ENCODE data around the gene AMFR.
A peak's percentile ranks its signal among the peaks of the same experiment; 100 is the strongest.

The AMFR gene

GRCh38 chr16:56448005-56448404, 22.7 kb upstream of the AMFR start:
- no peak overlapping the region for H3K4me3 ChIP-seq (ENCODE audit: low read length)
- no peak for TF ChIP-seq ZNF274 (IDR thresholded peaks at IDR 0.05; ENCODE audit: low read depth, low read length)

GRCh38 chr16:56447286-56447685, 21.9 kb upstream of the AMFR start:
- H3K4me3 ChIP-seq (ENCODE audit: low read length): no peak overlapping the region
- TF ChIP-seq ZNF274 (IDR thresholded peaks at IDR 0.05; ENCODE audit: low read depth, low read length): no peak

DNA sequence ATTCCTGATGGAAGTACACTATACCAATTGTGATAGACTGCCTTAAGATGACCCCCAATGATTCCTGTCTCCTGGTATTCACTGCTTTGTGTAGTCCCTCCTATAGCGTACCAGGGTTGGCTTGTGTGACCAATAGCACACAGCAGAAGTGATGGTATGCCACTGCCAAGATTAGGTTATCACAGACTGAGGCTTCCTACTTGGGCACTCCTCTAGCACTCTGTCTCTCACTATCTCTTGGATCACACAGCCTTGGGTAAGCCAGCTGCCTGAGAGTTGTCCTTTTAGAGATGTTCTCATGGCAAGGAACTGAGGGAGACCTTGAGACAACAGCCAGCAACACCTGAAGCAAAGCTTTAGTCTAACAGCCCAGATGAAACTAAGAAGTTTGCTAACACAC, 12.7 kb upstream of the AMFR start:
- no peak for TF ChIP-seq ZNF274 (IDR thresholded peaks at IDR 0.05; ENCODE audit: low read depth, low read length)
- no peak overlapping the region for H3K4me3 ChIP-seq (ENCODE audit: low read length)

DNA sequence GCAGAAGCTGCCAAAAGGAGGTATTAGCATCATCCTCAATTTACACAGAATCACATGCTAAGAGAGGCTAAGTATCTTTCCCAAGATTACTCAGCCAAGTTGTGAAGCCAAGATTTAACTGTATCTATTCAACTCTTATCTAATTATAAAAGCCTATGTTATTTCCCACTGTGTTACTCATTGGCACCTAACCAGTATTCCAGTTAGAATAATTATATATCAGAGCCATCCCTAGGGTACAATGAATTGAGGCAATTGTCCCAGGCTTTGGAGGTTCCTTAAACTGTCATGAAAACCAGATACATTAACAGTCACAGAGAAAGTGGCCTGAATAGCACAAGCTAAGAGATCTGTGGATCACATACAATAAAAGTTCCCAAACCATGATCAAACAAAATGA, 10.9 kb upstream of the AMFR start:
- H3K4me3 ChIP-seq (ENCODE audit: low read length): no peak overlapping the region
- TF ChIP-seq ZNF274 (IDR thresholded peaks at IDR 0.05; ENCODE audit: low read depth, low read length): no peak

- no peak overlapping the region for H3K4me3 ChIP-seq (ENCODE audit: low read length)
- no peak for TF ChIP-seq ZNF274 (IDR thresholded peaks at IDR 0.05; ENCODE audit: low read depth, low read length)
These were observed 2.7 kb upstream of the AMFR start for GRCh38 chr16:56428091-56428490.

DNA sequence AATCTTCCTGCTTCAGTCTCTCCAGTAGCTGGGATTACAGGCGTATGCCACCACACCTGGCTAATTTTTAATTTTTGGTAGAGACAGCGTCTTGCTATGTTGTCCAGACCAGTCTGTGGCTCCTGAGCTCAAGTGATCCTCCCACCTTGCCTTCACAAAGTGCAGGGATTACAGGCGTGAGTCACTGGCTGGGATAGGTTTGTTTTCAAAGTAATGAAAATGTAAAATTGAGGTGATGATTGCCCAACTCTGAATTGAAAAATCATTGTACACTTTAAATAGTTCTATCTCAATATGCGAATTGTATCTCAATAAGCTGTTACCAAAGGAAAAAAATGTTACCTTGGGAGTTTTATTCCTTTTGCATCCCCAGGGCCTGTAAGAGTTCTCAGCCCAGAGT, 1.2 kb upstream of the AMFR start:
- H3K4me3 ChIP-seq (ENCODE audit: low read length): no peak overlapping the region
- no peak for TF ChIP-seq ZNF274 (IDR thresholded peaks at IDR 0.05; ENCODE audit: low read depth, low read length)

GRCh38 chr16:56424791-56425438, 430 bp downstream of the AMFR start:
- TF ChIP-seq ZNF274 (IDR thresholded peaks at IDR 0.05; ENCODE audit: low read depth, low read length): no peak
- H3K4me3 ChIP-seq (ENCODE audit: low read length): peak overlapping the region; percentile 66

- TF ChIP-seq ZNF274 (IDR thresholded peaks at IDR 0.05; ENCODE audit: low read depth, low read length): no peak
- H3K4me3 ChIP-seq (ENCODE audit: low read length): peak overlapping the region; percentile 66
These were observed 961 bp downstream of the AMFR start for GRCh38 chr16:56424404-56424764.

GRCh38 chr16:56423584-56424403, 1.6 kb downstream of the AMFR start:
- peak overlapping the region; percentile 66 for H3K4me3 ChIP-seq (ENCODE audit: low read length)
- no peak for TF ChIP-seq ZNF274 (IDR thresholded peaks at IDR 0.05; ENCODE audit: low read depth, low read length)

DNA sequence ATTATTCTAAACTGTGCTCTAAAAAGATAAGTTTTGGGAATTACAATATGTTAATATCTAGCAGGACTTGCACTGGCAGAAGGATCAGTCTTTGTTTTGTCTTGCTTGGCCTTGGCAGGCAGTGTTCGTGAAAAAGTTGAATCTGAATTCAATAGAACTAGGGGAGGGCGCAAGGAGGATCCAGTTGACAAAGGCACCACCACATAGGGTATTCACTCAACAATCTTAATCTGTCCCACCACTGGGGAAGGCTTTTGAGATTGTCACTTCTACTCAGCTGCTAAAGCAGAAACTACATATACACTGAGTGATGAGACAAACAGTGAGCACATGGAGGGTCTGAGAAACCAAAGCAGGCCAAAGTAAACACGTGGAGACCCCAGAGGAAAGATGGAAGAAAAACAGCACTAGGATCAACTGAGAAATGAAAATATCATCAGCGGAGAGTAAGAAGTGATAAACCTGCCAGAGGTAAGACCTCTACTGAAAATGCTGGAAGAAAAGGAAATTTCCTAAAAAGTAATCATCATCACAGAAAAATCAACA, 2.4 kb downstream of the AMFR start:
- TF ChIP-seq ZNF274 (IDR thresholded peaks at IDR 0.05; ENCODE audit: low read depth, low read length): no peak
- H3K4me3 ChIP-seq (ENCODE audit: low read length): 0 out of 2 replicates have a peak overlapping the region, but pooled peaks have one; percentile 29

GRCh38 chr16:56421976-56422669, 3.2 kb downstream of the AMFR start:
- H3K4me3 ChIP-seq (ENCODE audit: low read length): no peak overlapping the region
- no peak for TF ChIP-seq ZNF274 (IDR thresholded peaks at IDR 0.05; ENCODE audit: low read depth, low read length)

- H3K4me3 ChIP-seq (ENCODE audit: low read length): no peak overlapping the region
- TF ChIP-seq ZNF274 (IDR thresholded peaks at IDR 0.05; ENCODE audit: low read depth, low read length): no peak
These were observed 4.0 kb downstream of the AMFR start for GRCh38 chr16:56421313-56421712.

DNA sequence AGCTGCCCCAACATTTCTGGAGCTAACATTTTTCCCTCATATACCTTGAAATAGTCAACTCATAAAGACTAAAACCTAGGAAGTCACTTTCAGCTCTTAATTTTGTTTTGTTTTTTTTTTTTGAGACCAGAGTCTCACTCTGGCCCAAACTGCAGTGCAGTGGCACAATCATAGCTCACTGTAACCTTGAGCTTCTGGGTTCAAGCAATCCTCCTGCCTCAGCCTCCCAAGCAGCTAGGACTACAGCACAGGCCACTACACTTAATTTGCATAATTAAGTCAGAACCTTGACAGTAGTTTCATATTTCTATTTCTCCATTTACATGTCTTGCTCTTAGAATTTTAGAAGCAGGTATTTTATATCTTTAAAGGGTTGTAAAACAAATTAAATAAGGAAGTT, 4.7 kb downstream of the AMFR start:
- no peak overlapping the region for H3K4me3 ChIP-seq (ENCODE audit: low read length)
- TF ChIP-seq ZNF274 (IDR thresholded peaks at IDR 0.05; ENCODE audit: low read depth, low read length): no peak

GRCh38 chr16:56419740-56420548, 5.4 kb downstream of the AMFR start:
- H3K4me3 ChIP-seq (ENCODE audit: low read length): no peak overlapping the region
- no peak for TF ChIP-seq ZNF274 (IDR thresholded peaks at IDR 0.05; ENCODE audit: low read depth, low read length)
